HepG2 (cell line): Measurements from ENCODE around the gene LRP5. TPM values are rescaled to one million over a fixed set of nuclear protein-coding genes. Genes with fewer than 3 reads are reported as not detected.

Source experiments
- ATAC-seq: fragments of 200-7000 bp; cut with Tn5 transposase; 3 replicates; pipeline ENCODE4 v1.9.1; 2020; ENCODE audit warnings: mild to moderate bottlenecking, moderate library complexity
- BruUV-seq: library from RNA; stranded (reverse); fragments of 400-500 nt; replicated peaks from 2 replicates; lab custom pipeline; 2021; lab: Mats Ljungman, UMichigan
- CTCF ChIA-PET: fragments of 300-600 bp; formaldehyde crosslinking; extraction: SDS; loops from one replicate; lab custom pipeline; 2021; ENCODE audit warnings: low total read pairs, inconsistent platforms, low intra/inter-chr PET ratio; lab: Yijun Ruan, JAX
- POLR2A ChIA-PET: fragments of 350-600 bp; sonication (Branson Sonifier 250); formaldehyde crosslinking; loops from one replicate; lab custom pipeline; 2020; ENCODE audit warnings: antibody characterized with exemption, inconsistent platforms; lab: Yijun Ruan, JAX
- DNase-seq: peaks from one replicate; pipeline ENCODE4 v3.0.0-alpha.2; 2015; ENCODE audit warnings: low spot score
- FAIRE-seq: peaks from 3 replicates; lab custom pipeline; 2011; peaks lifted over from hg19 to GRCh38; lab: Jason Lieb, UNC
- H2AFZ ChIP-seq: one replicate; pipeline ENCODE4 v1.6.1; 2011; ENCODE audit warnings: low read length, inconsistent platforms
- H3K27ac ChIP-seq: fragments of 300-600 bp; 3 replicates; pipeline ENCODE4 v1.8.0; 2011; ENCODE audit warnings: mixed run types, mild to moderate bottlenecking, mixed read lengths, low read length, inconsistent platforms; ENCODE audit not compliant: insufficient read depth; ENCODE audit errors: extremely low read length
- H3K27me3 ChIP-seq, 2 experiments: fragments of 200-600 bp in 1 of 2; 2 replicates in 1 of 2; 3 replicates in 1 of 2; pipeline versions ENCODE4 v1.6.0 to v1.8.0; 2011; ENCODE audit warnings: low read length in 2 of 2, mild to moderate bottlenecking in 2 of 2, moderate library complexity in 2 of 2, inconsistent platforms in 1 of 2; ENCODE audit not compliant: insufficient read depth in 2 of 2, control insufficient read depth in 1 of 2
- H3K36me3 ChIP-seq, 2 experiments: fragments of 200-600 bp in 1 of 2; replicated peaks in 1 of 2; 2 replicates in 1 of 2; 3 replicates in 1 of 2; pipeline versions ENCODE4 v1.5.1 to v1.8.0; 2011; ENCODE audit warnings: low read length in 2 of 2, inconsistent platforms in 1 of 2; ENCODE audit not compliant: insufficient read depth in 2 of 2, control insufficient read depth in 1 of 2
- H3K4me1 ChIP-seq: 2 replicates; pipeline ENCODE4 v1.5.1; 2012; ENCODE audit warnings: low read length, inconsistent platforms; ENCODE audit not compliant: insufficient read depth
- H3K4me2 ChIP-seq: 2 replicates; pipeline ENCODE4 v1.6.0; 2011; ENCODE audit warnings: low read depth, low read length, inconsistent platforms
- H3K4me3 ChIP-seq, 3 experiments: fragments of 200-600 bp in 1 of 3; sonication (generic), shearing (Covaris generic) in 1 of 3; replicated peaks in 1 of 3; 2 replicates each; pipeline ENCODE4 v1.5.1; 2011 to 2016; ENCODE audit warnings: low read length in 3 of 3, inconsistent platforms in 2 of 3, low read depth in 2 of 3, mild to moderate bottlenecking in 2 of 3, control low read depth in 1 of 3, mixed read lengths in 1 of 3; ENCODE audit not compliant: insufficient read depth in 1 of 3
- H3K79me2 ChIP-seq: one replicate; pipeline ENCODE4 v1.6.1; 2011; ENCODE audit warnings: low read length, inconsistent platforms; ENCODE audit not compliant: insufficient read depth
- H3K9ac ChIP-seq: 2 replicates; pipeline ENCODE4 v1.6.0; 2011; ENCODE audit warnings: mild to moderate bottlenecking, low read depth, low read length, inconsistent platforms; ENCODE audit not compliant: insufficient read depth
- H3K9me3 ChIP-seq: 2 replicates; pipeline ENCODE4 v1.5.1; 2012; ENCODE audit warnings: mild to moderate bottlenecking, low read length
- H4K20me1 ChIP-seq: 2 replicates; pipeline ENCODE4 v1.6.0; 2011; ENCODE audit warnings: inconsistent platforms, mild to moderate bottlenecking, low read length, moderate library complexity; ENCODE audit not compliant: insufficient read depth
- ASH2L ChIP-seq: fragments of 300-600, 200-600 bp; sonication (generic); IDR thresholded peaks from 2 replicates; pipeline ENCODE4 v1.7.0; 2017; ENCODE audit warnings: low read depth, mild to moderate bottlenecking, moderate library complexity, mixed read lengths, low read length; ENCODE audit not compliant: insufficient read length
- CCDC6 ChIP-seq: sonication (generic); formaldehyde crosslinking; IDR thresholded peaks from 2 replicates; pipeline ENCODE4 v1.8.1; 2022; ENCODE audit warnings: mild to moderate bottlenecking, missing genetic modification reagents, moderate library complexity
- CEBPB ChIP-seq: IDR thresholded peaks from 2 replicates; pipeline ENCODE4 v1.6.1; 2011; ENCODE audit warnings: low read depth, low read length, improper control_type of control experiment, borderline replicate concordance
- CREM ChIP-seq, 2 experiments: sonication (generic) in 1 of 2; formaldehyde crosslinking in 1 of 2; IDR thresholded peaks; 2 replicates each; pipeline versions ENCODE4 v1.4.0 to v1.6.1; 2016 to 2020; ENCODE audit warnings: antibody characterized with exemption in 1 of 2, mild to moderate bottlenecking in 1 of 2, missing genetic modification reagents in 1 of 2
- DNMT3B ChIP-seq: conservative IDR thresholded peaks from 2 replicates; pipeline ENCODE4 v1.6.1; 2016; ENCODE audit warnings: missing biosample characterization, control low read depth
- ESRRA ChIP-seq: sonication (generic); formaldehyde crosslinking; IDR thresholded peaks from 2 replicates; pipeline ENCODE4 v1.5.1; 2020; ENCODE audit warnings: mild to moderate bottlenecking, low read depth, missing genetic modification reagents
- FOSL2 ChIP-seq: sonication (generic); formaldehyde crosslinking; IDR thresholded peaks from 2 replicates; pipeline ENCODE4 v1.4.0; 2020; ENCODE audit warnings: missing genetic modification reagents
- HNRNPL ChIP-seq: fragments of 200-400 bp; formaldehyde crosslinking; IDR thresholded peaks from 2 replicates; pipeline ENCODE4 v1.6.1; 2017; ENCODE audit warnings: mild to moderate bottlenecking, low read depth, low read length
- JUN ChIP-seq: sonication (generic); formaldehyde crosslinking; IDR thresholded peaks from 2 replicates; pipeline ENCODE4 v1.4.0; 2020; ENCODE audit warnings: mild to moderate bottlenecking, missing genetic modification reagents
- MEIS2 ChIP-seq: sonication (generic); formaldehyde crosslinking; IDR thresholded peaks from 2 replicates; pipeline ENCODE4 v1.9.0; 2021; ENCODE audit warnings: mild to moderate bottlenecking, missing genetic modification reagents
- MYC ChIP-seq: sonication (generic); formaldehyde crosslinking; IDR thresholded peaks from 2 replicates; pipeline ENCODE4 v1.9.0; 2021; ENCODE audit warnings: missing genetic modification reagents, borderline replicate concordance
- NAIF1 ChIP-seq: sonication (generic); formaldehyde crosslinking; IDR thresholded peaks from 2 replicates; pipeline ENCODE4 v1.5.0; 2020; ENCODE audit warnings: mild to moderate bottlenecking, missing genetic modification reagents, borderline replicate concordance
- NFKB2 ChIP-seq: sonication (generic); formaldehyde crosslinking; IDR thresholded peaks from 2 replicates; pipeline ENCODE4 v1.4.0; 2020; ENCODE audit warnings: missing genetic modification reagents, borderline replicate concordance
- NR2F1 ChIP-seq, 2 experiments: fragments of 450-650 bp in 1 of 2; formaldehyde crosslinking in 1 of 2; IDR thresholded peaks; 2 replicates each; pipeline versions ENCODE4 v1.5.0 to v1.6.1; 2016 to 2020; ENCODE audit warnings: mild to moderate bottlenecking in 1 of 2, missing compliant biosample characterization in 1 of 2, missing genetic modification reagents in 1 of 2, moderate library complexity in 1 of 2
- PLRG1 ChIP-seq: fragments of 450-650 bp; conservative IDR thresholded peaks from 2 replicates; pipeline ENCODE4 v1.6.1; 2016
- SMAD1 ChIP-seq: sonication (generic); formaldehyde crosslinking; IDR thresholded peaks from 2 replicates; pipeline ENCODE4 v1.4.0; 2020; ENCODE audit warnings: missing genetic modification reagents, low read depth, mild to moderate bottlenecking, borderline replicate concordance
- ZBTB21 ChIP-seq: sonication (generic); formaldehyde crosslinking; IDR thresholded peaks from 2 replicates; pipeline ENCODE4 v1.4.0; 2020; ENCODE audit warnings: missing genetic modification reagents
- ZFP36 ChIP-seq: fragments of 150-350 bp; IDR thresholded peaks from 2 replicates; pipeline ENCODE4 v1.6.1; 2018; ENCODE audit warnings: borderline replicate concordance, low read length, low read depth; ENCODE audit not compliant: partially characterized antibody
- ZNF350 ChIP-seq: sonication (generic); formaldehyde crosslinking; IDR thresholded peaks from 2 replicates; pipeline ENCODE4 v1.4.0; 2020; ENCODE audit warnings: mild to moderate bottlenecking, low read depth, missing genetic modification reagents, borderline replicate concordance
- ZNF589 ChIP-seq: sonication (generic); formaldehyde crosslinking; conservative IDR thresholded peaks from 2 replicates; pipeline ENCODE4 v1.8.0; 2022; ENCODE audit warnings: mild to moderate bottlenecking, moderate library complexity, missing genetic modification reagents
- ZNF768 ChIP-seq: sonication (generic); formaldehyde crosslinking; IDR thresholded peaks from 2 replicates; pipeline ENCODE4 v1.4.0; 2020; ENCODE audit warnings: missing genetic modification reagents
- ZNF883 ChIP-seq: sonication (generic); formaldehyde crosslinking; IDR thresholded peaks from 2 replicates; pipeline ENCODE4 v1.5.1; 2020; ENCODE audit warnings: mild to moderate bottlenecking, missing genetic modification reagents; ENCODE audit errors: not compliant biosample characterization
- WGBS: methylation state at CpG from one replicate; pipeline ENCODE4 v1.1.6; 2017; ENCODE audit warnings: low lambda C conversion rate; 5-methylcytosine and 5-hydroxymethylcytosine counted together
- in situ Hi-C: cut with HindIII; loops from 2 replicates; pipeline ENCODE4 v1.10.0; 2017; ENCODE audit warnings: low pct_unique_long_range_greater_than_20kb; ENCODE audit not compliant: extremely low pct_ligation_motif_present
- intact Hi-C: fragments of 100-400 bp; cut with micrococcal nuclease; formaldehyde crosslinking; loops from one replicate; pipeline ENCODE4 v1.10.0; 2022; ENCODE audit not compliant: unreplicated experiment
- polyA plus RNA-seq, 8 experiments: library from polyadenylated mRNA; depleted of rRNA in 3 of 8; stranded (reverse) in 7 of 8; unstranded in 1 of 8; fragments of >200 nt; fragmentation: Illumina TruSeq in 4 of 8; extraction: Trizol in 4 of 8; gene quantifications; 2 replicates each; pipeline versions ENCODE4 v1.2.1 to v1.2.3, GENCODE V29; 2011 to 2016; ENCODE audit warnings: low read depth in 4 of 8, missing spikeins in 1 of 8, mixed read lengths in 1 of 8; ENCODE audit not compliant: insufficient read depth in 1 of 8
- total RNA-seq, 5 experiments: library from RNA; depleted of rRNA; stranded (reverse); fragments of >200 nt; fragmentation: Illumina TruSeq; extraction: Trizol; gene quantifications; 2 replicates each; pipeline ENCODE4 v1.2.3, GENCODE V29; 2016; ENCODE audit warnings: low read depth in 1 of 5
- TF ChIP-seq, protein P1 (sequence below): IDR thresholded peaks from 2 replicates; pipeline ENCODE4 v1.6.1; 2012; ENCODE audit warnings: inconsistent platforms

The LRP5 gene
- total and polyA plus RNA-seq, 2 of the 13 experiments (the other 11 are each of a cell fraction or from before 2014, with no cell fraction given), result 40.4 to 64.0 TPM

- Histone ChIP-seq H3K9me3 (no peaks in the 10 kb centered on the region), H3K4me3 (no peak overlapping the region), H3K4me1 (peaks cover 39% of the 10 kb centered on the region), H3K36me3 (no peaks in the 10 kb centered on the region), H3K4me2 (0 out of 2 replicates have a peak overlapping the region, but pooled peaks have one; percentile 1), H3K9ac (no peak overlapping the region; the same call in 1 of the 2 replicates), H3K27ac (no peak overlapping the region), H3K79me2 (peaks cover 12% of the 10 kb centered on the region), H4K20me1 (no peaks in the 10 kb centered on the region), H2AFZ (no peak overlapping the region), H3K27me3 (no peaks in the 10 kb centered on the region; a peak in 1 of 5 replicates)
- ChIA-PET CTCF (no interaction called here), POLR2A (interaction anchor here (4.3 to 6.4 kb wide), 2 partner anchors 21 to 23 kb away, joined by 25 to 220 read pairs; no protein-coding TSS in a partner anchor)
- no TSS peak for BruUV-seq
- in situ Hi-C loops, result no loop called here
- ATAC-seq (no peak), DNase-seq (peak; percentile 42), FAIRE-seq (no peak)
- intact Hi-C loops, result no loop called here
- WGBS, result 57% methylated on average over 14 of the region's 14 CpGs
- no peak for TF ChIP-seq HNRNPL
- TF ChIP-seq ZNF768, result no peak
- no peak for TF ChIP-seq MEIS2
- TF ChIP-seq, protein P1, sequence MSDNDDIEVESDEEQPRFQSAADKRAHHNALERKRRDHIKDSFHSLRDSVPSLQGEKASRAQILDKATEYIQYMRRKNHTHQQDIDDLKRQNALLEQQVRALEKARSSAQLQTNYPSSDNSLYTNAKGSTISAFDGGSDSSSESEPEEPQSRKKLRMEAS, result peak; percentile 46; the same call in 1 of the 2 replicates
- no peak for TF ChIP-seq NAIF1
- peak; percentile 66 for TF ChIP-seq FOSL2 (CRISPR knock-in tag)
- TF ChIP-seq JUN (CRISPR knock-in tag), result no peak
- TF ChIP-seq ZFP36, result no peak
- TF ChIP-seq ZNF350, result no peak
- TF ChIP-seq ZBTB21 (CRISPR knock-in tag), result peak; percentile 52; the same call in 1 of the 2 replicates
- TF ChIP-seq MYC (CRISPR knock-in tag), result no peak
- TF ChIP-seq ZNF589 (CRISPR knock-in tag), result no peak
- TF ChIP-seq SMAD1 (CRISPR knock-in tag), result no peak
- TF ChIP-seq ASH2L, result no peak
- no peak for TF ChIP-seq CEBPB
- 0 out of 2 replicates have a peak, but pooled peaks have one; percentile 23 for TF ChIP-seq CREM (IDR thresholded peaks at IDR 0.05)
- no peak for TF ChIP-seq CREM (CRISPR knock-in tag; IDR thresholded peaks at IDR 0.05)
- TF ChIP-seq DNMT3B (CRISPR knock-in tag), result no peak
- TF ChIP-seq NR2F1 (CRISPR knock-in tag; IDR thresholded peaks at IDR 0.05), result peak in 1 of 2 experiments; percentile 46; a peak in 1 of 4 replicates
- no peak for TF ChIP-seq ESRRA (CRISPR knock-in tag)
- no peak for TF ChIP-seq ZNF883 (CRISPR knock-in tag)
- TF ChIP-seq CCDC6, result no peak
- TF ChIP-seq NFKB2 (CRISPR knock-in tag), result no peak
- TF ChIP-seq PLRG1, result no peak
Measured at GRCh38 chr11:68275721-68276507, 36.5 kb upstream of the LRP5 start.
